HepG2 (cell line): Measurements from ENCODE around the gene TJP1. TPM values are rescaled to one million over a fixed set of nuclear protein-coding genes. Genes with fewer than 3 reads are reported as not detected.

Experiments
- ATAC-seq: fragments of 200-7000 bp; cut with Tn5 transposase; 3 replicates; pipeline ENCODE4 v1.9.1; 2020; ENCODE audit warnings: mild to moderate bottlenecking, moderate library complexity
- BruUV-seq: library from RNA; stranded (reverse); fragments of 400-500 nt; replicated peaks from 2 replicates; lab custom pipeline; 2021; lab: Mats Ljungman, UMichigan
- CTCF ChIA-PET: fragments of 300-600 bp; formaldehyde crosslinking; extraction: SDS; loops from one replicate; lab custom pipeline; 2021; ENCODE audit warnings: low total read pairs, inconsistent platforms, low intra/inter-chr PET ratio; lab: Yijun Ruan, JAX
- POLR2A ChIA-PET: fragments of 350-600 bp; sonication (Branson Sonifier 250); formaldehyde crosslinking; loops from one replicate; lab custom pipeline; 2020; ENCODE audit warnings: antibody characterized with exemption, inconsistent platforms; lab: Yijun Ruan, JAX
- DNase-seq: peaks from one replicate; pipeline ENCODE4 v3.0.0-alpha.2; 2015; ENCODE audit warnings: low spot score
- FAIRE-seq: peaks from 3 replicates; lab custom pipeline; 2011; peaks lifted over from hg19 to GRCh38; lab: Jason Lieb, UNC
- H2AFZ ChIP-seq: one replicate; pipeline ENCODE4 v1.6.1; 2011; ENCODE audit warnings: low read length, inconsistent platforms
- H3K27ac ChIP-seq: fragments of 300-600 bp; 3 replicates; pipeline ENCODE4 v1.8.0; 2011; ENCODE audit warnings: mixed run types, mild to moderate bottlenecking, mixed read lengths, low read length, inconsistent platforms; ENCODE audit not compliant: insufficient read depth; ENCODE audit errors: extremely low read length
- H3K27me3 ChIP-seq, 2 experiments: fragments of 200-600 bp in 1 of 2; 2 replicates in 1 of 2; 3 replicates in 1 of 2; pipeline versions ENCODE4 v1.6.0 to v1.8.0; 2011; ENCODE audit warnings: low read length in 2 of 2, mild to moderate bottlenecking in 2 of 2, moderate library complexity in 2 of 2, inconsistent platforms in 1 of 2; ENCODE audit not compliant: insufficient read depth in 2 of 2, control insufficient read depth in 1 of 2
- H3K36me3 ChIP-seq, 2 experiments: fragments of 200-600 bp in 1 of 2; replicated peaks in 1 of 2; 2 replicates in 1 of 2; 3 replicates in 1 of 2; pipeline versions ENCODE4 v1.5.1 to v1.8.0; 2011; ENCODE audit warnings: low read length in 2 of 2, inconsistent platforms in 1 of 2; ENCODE audit not compliant: insufficient read depth in 2 of 2, control insufficient read depth in 1 of 2
- H3K4me1 ChIP-seq: 2 replicates; pipeline ENCODE4 v1.5.1; 2012; ENCODE audit warnings: low read length, inconsistent platforms; ENCODE audit not compliant: insufficient read depth
- H3K4me2 ChIP-seq: 2 replicates; pipeline ENCODE4 v1.6.0; 2011; ENCODE audit warnings: low read depth, low read length, inconsistent platforms
- H3K4me3 ChIP-seq, 3 experiments: fragments of 200-600 bp in 1 of 3; sonication (generic), shearing (Covaris generic) in 1 of 3; replicated peaks in 1 of 3; 2 replicates each; pipeline ENCODE4 v1.5.1; 2011 to 2016; ENCODE audit warnings: low read length in 3 of 3, inconsistent platforms in 2 of 3, low read depth in 2 of 3, mild to moderate bottlenecking in 2 of 3, control low read depth in 1 of 3, mixed read lengths in 1 of 3; ENCODE audit not compliant: insufficient read depth in 1 of 3
- H3K79me2 ChIP-seq: one replicate; pipeline ENCODE4 v1.6.1; 2011; ENCODE audit warnings: low read length, inconsistent platforms; ENCODE audit not compliant: insufficient read depth
- H3K9ac ChIP-seq: 2 replicates; pipeline ENCODE4 v1.6.0; 2011; ENCODE audit warnings: mild to moderate bottlenecking, low read depth, low read length, inconsistent platforms; ENCODE audit not compliant: insufficient read depth
- H3K9me3 ChIP-seq: 2 replicates; pipeline ENCODE4 v1.5.1; 2012; ENCODE audit warnings: mild to moderate bottlenecking, low read length
- H4K20me1 ChIP-seq: 2 replicates; pipeline ENCODE4 v1.6.0; 2011; ENCODE audit warnings: inconsistent platforms, mild to moderate bottlenecking, low read length, moderate library complexity; ENCODE audit not compliant: insufficient read depth
- CBX5 ChIP-seq: sonication (generic); formaldehyde crosslinking; IDR thresholded peaks from 2 replicates; pipeline ENCODE4 v1.4.0; 2020; ENCODE audit warnings: missing genetic modification reagents, borderline replicate concordance
- FOSL1 ChIP-seq: sonication (generic); formaldehyde crosslinking; IDR thresholded peaks from 2 replicates; pipeline ENCODE4 v1.9.0; 2021; ENCODE audit warnings: missing genetic modification reagents, borderline replicate concordance
- NFYB ChIP-seq: sonication (generic); formaldehyde crosslinking; IDR thresholded peaks from 2 replicates; pipeline ENCODE4 v1.4.0; 2020; ENCODE audit warnings: missing genetic modification reagents
- NKX3-1 ChIP-seq: sonication (generic); formaldehyde crosslinking; IDR thresholded peaks from 2 replicates; pipeline ENCODE4 v1.5.0; 2020; ENCODE audit warnings: missing genetic modification reagents
- RFX5 ChIP-seq: IDR thresholded peaks from 2 replicates; pipeline ENCODE4 v1.6.1; 2011; ENCODE audit warnings: low read depth, low read length, improper control_type of control experiment
- SMAD3 ChIP-seq: sonication (generic); formaldehyde crosslinking; IDR thresholded peaks from 2 replicates; pipeline ENCODE4 v1.4.0; 2020; ENCODE audit warnings: missing genetic modification reagents
- SOX6 ChIP-seq, 2 experiments: fragments of 450-650 bp in 1 of 2; sonication (generic) in 1 of 2; formaldehyde crosslinking in 1 of 2; IDR thresholded peaks; 2 replicates each; pipeline versions ENCODE4 v1.4.0 to v1.6.1; 2017 to 2020; ENCODE audit warnings: antibody characterized with exemption in 1 of 2, mild to moderate bottlenecking in 1 of 2, missing genetic modification reagents in 1 of 2
- ZNF24 ChIP-seq: fragments of 450-650 bp; IDR thresholded peaks from 2 replicates; pipeline ENCODE4 v1.6.1; 2017; ENCODE audit warnings: antibody characterized with exemption, mild to moderate bottlenecking
- ZNF253 ChIP-seq: sonication (generic); formaldehyde crosslinking; IDR thresholded peaks from 2 replicates; pipeline ENCODE4 v1.8.0; 2022; ENCODE audit warnings: mild to moderate bottlenecking, missing genetic modification reagents, borderline replicate concordance
- ZNF34 ChIP-seq: sonication (generic); formaldehyde crosslinking; IDR thresholded peaks from 2 replicates; pipeline ENCODE4 v1.4.0; 2020; ENCODE audit warnings: mild to moderate bottlenecking, missing genetic modification reagents, borderline replicate concordance
- ZNF557 ChIP-seq: sonication (generic); formaldehyde crosslinking; IDR thresholded peaks from 2 replicates; pipeline ENCODE4 v1.4.0; 2020; ENCODE audit warnings: missing genetic modification reagents
- ZNF577 ChIP-seq: sonication (generic); formaldehyde crosslinking; IDR thresholded peaks from 2 replicates; pipeline ENCODE4 v1.4.0; 2020; ENCODE audit warnings: mild to moderate bottlenecking, low read depth, missing genetic modification reagents, borderline replicate concordance
- ZNF605 ChIP-seq: sonication (generic); formaldehyde crosslinking; IDR thresholded peaks from 2 replicates; pipeline ENCODE4 v1.8.0; 2022; ENCODE audit warnings: mild to moderate bottlenecking, missing genetic modification reagents
- ZSCAN31 ChIP-seq: sonication (generic); formaldehyde crosslinking; IDR thresholded peaks from 2 replicates; pipeline ENCODE4 v1.5.0; 2020; ENCODE audit warnings: low read depth, mild to moderate bottlenecking, missing genetic modification reagents
- WGBS: methylation state at CpG from one replicate; pipeline ENCODE4 v1.1.6; 2017; ENCODE audit warnings: low lambda C conversion rate; 5-methylcytosine and 5-hydroxymethylcytosine counted together
- in situ Hi-C: cut with HindIII; loops from 2 replicates; pipeline ENCODE4 v1.10.0; 2017; ENCODE audit warnings: low pct_unique_long_range_greater_than_20kb; ENCODE audit not compliant: extremely low pct_ligation_motif_present
- intact Hi-C: fragments of 100-400 bp; cut with micrococcal nuclease; formaldehyde crosslinking; loops from one replicate; pipeline ENCODE4 v1.10.0; 2022; ENCODE audit not compliant: unreplicated experiment
- polyA plus RNA-seq, 8 experiments: library from polyadenylated mRNA; depleted of rRNA in 3 of 8; stranded (reverse) in 7 of 8; unstranded in 1 of 8; fragments of >200 nt; fragmentation: Illumina TruSeq in 4 of 8; extraction: Trizol in 4 of 8; gene quantifications; 2 replicates each; pipeline versions ENCODE4 v1.2.1 to v1.2.3, GENCODE V29; 2011 to 2016; ENCODE audit warnings: low read depth in 4 of 8, missing spikeins in 1 of 8, mixed read lengths in 1 of 8; ENCODE audit not compliant: insufficient read depth in 1 of 8
- total RNA-seq, 5 experiments: library from RNA; depleted of rRNA; stranded (reverse); fragments of >200 nt; fragmentation: Illumina TruSeq; extraction: Trizol; gene quantifications; 2 replicates each; pipeline ENCODE4 v1.2.3, GENCODE V29; 2016; ENCODE audit warnings: low read depth in 1 of 5
- TF ChIP-seq, protein P1 (sequence below): sonication (generic); formaldehyde crosslinking; IDR thresholded peaks from 2 replicates; pipeline ENCODE4 v1.4.0; 2020; ENCODE audit warnings: low read depth, mild to moderate bottlenecking, missing genetic modification reagents
- TF ChIP-seq, protein P2 (sequence below): sonication (generic); formaldehyde crosslinking; IDR thresholded peaks from 2 replicates; pipeline ENCODE4 v1.8.1; 2023; ENCODE audit warnings: mild to moderate bottlenecking, moderate library complexity, missing genetic modification reagents

TJP1 gene
- total and polyA plus RNA-seq, 2 of the 13 experiments (the other 11 are each of a cell fraction or from before 2014, with no cell fraction given), result 25.9 to 27.1 TPM

DNA sequence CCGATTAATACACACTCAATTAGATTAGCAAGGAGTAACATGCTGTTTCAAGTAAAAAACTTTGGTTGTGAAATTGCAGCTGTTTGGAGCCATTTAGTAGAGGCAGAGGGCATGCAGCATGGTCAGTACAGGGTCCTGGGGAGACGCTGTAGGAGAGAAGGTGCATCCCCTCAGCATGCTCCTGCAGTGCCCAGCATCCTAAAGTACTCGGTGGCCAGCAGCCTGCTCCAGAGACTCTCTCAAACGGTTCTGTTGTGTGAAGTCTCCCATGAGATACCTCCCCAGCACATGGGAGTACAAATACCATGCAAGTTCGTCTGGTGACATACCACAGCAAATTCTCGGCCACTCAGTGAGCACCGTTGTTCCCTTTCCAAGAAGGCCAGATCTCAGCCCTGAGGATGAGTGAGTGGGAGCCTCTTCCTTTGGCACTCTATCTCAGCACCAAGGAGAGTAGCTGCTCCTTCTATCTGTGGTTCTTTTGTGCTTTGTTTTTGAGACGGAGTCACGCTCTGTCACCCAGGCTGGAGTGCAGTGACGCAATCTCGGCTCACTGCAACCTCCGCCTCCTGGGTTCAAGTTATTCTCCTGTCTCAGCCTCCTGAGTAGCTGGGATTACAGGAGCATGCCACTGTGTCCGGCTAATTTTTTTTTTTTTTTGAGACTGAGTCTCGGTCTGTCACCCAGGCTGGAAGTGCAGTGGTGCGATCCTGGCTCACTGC is 72.7 kb downstream of the TJP1 start:
- peak; percentile 42 for ATAC-seq
- H3K79me2 ChIP-seq, result no peaks in the 10 kb centered on the region
- in situ Hi-C loops, result loop anchor here (5.0 kb wide), 1 partner anchor 173 kb away; no protein-coding TSS in a partner anchor

More for the DNA sequence above, 72.7 kb downstream of the TJP1 start:
- no peak overlapping the region for H2AFZ ChIP-seq
- peaks cover 0 to 10% of the 10 kb centered on the region in 2 experiments; a peak in 2 of 5 replicates for H3K36me3 ChIP-seq
- H3K27ac ChIP-seq, result no peak overlapping the region
- no peaks in the 10 kb centered on the region for H3K4me1 ChIP-seq
- no peak overlapping the region for H3K9ac ChIP-seq
- no TSS peak for BruUV-seq
- H3K27me3 ChIP-seq, result no peaks in the 10 kb centered on the region
- DNase-seq (no peak), FAIRE-seq (no peak)
- no peak overlapping the region for H3K4me2 ChIP-seq
- H3K4me3 ChIP-seq, result no peak overlapping the region
- H4K20me1 ChIP-seq, result no peaks in the 10 kb centered on the region
- H3K9me3 ChIP-seq, result no peaks in the 10 kb centered on the region
- TF ChIP-seq, protein P1, sequence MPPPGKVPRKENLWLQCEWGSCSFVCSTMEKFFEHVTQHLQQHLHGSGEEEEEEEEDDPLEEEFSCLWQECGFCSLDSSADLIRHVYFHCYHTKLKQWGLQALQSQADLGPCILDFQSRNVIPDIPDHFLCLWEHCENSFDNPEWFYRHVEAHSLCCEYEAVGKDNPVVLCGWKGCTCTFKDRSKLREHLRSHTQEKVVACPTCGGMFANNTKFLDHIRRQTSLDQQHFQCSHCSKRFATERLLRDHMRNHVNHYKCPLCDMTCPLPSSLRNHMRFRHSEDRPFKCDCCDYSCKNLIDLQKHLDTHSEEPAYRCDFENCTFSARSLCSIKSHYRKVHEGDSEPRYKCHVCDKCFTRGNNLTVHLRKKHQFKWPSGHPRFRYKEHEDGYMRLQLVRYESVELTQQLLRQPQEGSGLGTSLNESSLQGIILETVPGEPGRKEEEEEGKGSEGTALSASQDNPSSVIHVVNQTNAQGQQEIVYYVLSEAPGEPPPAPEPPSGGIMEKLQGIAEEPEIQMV (CRISPR knock-in tag), result no peak
- no peak for TF ChIP-seq NFYB
- no peak for TF ChIP-seq ZNF605 (CRISPR knock-in tag)
- TF ChIP-seq CBX5 (CRISPR knock-in tag), result no peak
- no peak for TF ChIP-seq FOSL1 (CRISPR knock-in tag)
- no peak for TF ChIP-seq ZSCAN31 (CRISPR knock-in tag)
- TF ChIP-seq NKX3-1, result no peak
- TF ChIP-seq ZNF34 (CRISPR knock-in tag), result no peak
- no peak for TF ChIP-seq SMAD3 (CRISPR knock-in tag)
- no peak for TF ChIP-seq ZNF577 (CRISPR knock-in tag)
- TF ChIP-seq SOX6 (IDR thresholded peaks at IDR 0.05), result no peak
- TF ChIP-seq SOX6 (CRISPR knock-in tag; IDR thresholded peaks at IDR 0.05), result no peak
- no peak for TF ChIP-seq ZNF24
- no peak for TF ChIP-seq ZNF253
- TF ChIP-seq ZNF557 (CRISPR knock-in tag), result no peak
- TF ChIP-seq RFX5, result no peak
- TF ChIP-seq, protein P2, sequence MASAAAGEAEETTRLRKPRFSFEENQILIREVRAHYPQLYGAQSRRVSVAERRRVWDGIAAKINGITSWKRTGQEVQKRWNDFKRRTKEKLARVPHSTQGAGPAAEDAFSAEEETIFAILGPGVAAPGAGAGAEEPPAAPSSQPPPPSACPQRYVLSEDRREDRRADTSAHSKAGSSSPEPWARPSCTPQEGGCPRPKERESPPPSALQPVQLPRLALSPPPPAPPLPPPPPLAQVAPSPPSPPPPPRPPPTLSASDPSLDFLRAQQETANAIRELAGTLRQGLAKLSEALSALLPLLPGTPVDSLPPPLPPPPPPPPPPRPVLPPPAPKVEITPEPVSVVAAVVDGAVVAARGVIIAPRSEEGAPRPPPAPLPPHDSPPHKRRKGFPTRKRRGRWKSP (CRISPR knock-in tag), result no peak
- ChIA-PET POLR2A (no interaction called here), CTCF (no interaction called here)
- 97% methylated on average over 13 of the region's 15 CpGs for WGBS
- intact Hi-C loops, result no loop called here
